GM19372 (cell line): ENCODE data around the gene UBXN10.

Experiments
- ATAC-seq: cut with Tn5 transposase; IDR thresholded peaks from one replicate; pipeline ENCODE4 v1.9.1; 2021; ENCODE audit warnings: mild to moderate bottlenecking, low read depth, moderate library complexity; ENCODE audit not compliant: unreplicated experiment

Gene UBXN10, protein sequence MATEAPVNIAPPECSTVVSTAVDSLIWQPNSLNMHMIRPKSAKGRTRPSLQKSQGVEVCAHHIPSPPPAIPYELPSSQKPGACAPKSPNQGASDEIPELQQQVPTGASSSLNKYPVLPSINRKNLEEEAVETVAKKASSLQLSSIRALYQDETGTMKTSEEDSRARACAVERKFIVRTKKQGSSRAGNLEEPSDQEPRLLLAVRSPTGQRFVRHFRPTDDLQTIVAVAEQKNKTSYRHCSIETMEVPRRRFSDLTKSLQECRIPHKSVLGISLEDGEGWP

DNA sequence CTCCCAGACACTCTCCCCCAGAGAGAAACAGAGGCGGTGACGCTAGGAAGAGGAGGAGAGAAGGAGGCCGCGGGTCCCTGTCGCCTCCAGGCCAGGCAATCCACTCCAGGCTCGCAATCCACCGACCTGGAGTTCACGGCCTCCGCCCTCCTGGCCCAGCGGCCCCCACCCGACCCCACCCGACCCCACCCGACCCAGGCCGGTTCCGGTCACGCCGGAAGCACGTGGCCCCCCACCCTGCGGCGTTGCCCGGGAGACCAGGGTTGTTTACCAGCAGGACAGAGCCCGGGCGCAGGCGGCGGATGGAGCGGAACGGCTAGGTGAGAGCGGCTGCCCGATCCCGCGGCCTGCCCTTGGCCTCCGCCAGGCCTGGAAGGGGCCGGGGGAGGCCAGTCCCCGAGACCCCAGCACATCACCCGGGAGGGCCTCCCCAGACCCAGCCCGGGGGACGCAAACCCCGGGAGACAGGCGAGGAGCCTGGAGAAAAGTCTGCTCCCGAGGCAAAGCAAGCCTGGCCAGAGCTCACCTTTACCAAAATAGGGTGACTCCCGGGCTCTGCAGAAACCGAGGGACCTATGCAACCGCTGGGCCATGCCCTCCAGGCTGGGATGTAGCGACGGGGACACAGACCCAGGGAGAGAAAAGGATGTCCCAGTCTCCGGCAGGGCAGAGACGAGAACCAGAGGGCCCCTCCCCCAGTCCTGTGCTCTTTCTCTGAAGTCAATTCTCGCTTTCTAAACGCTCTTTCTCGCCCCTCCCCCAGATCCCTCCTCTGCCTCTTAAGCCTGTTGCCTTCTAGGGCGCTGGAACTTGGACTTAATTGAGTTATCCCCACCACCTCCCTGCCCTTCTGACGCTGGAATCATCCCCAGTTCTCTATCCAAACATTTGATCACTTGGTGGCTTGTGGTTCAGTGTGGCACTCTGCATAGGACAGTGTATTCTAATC is at the start of gene UBXN10, which contains the start of gene PLA2G2C:
TSS of gene UBXN10 (plus strand) at position 263 of the 949 bp plus-strand sequence. CDS start 4,466 bp downstream, outside the sequence.
TSS of gene PLA2G2C (minus strand) at position 685 of the 949 bp plus-strand sequence. CDS start 9,155 bp downstream, outside the sequence.
- ATAC-seq = no peak

DNA sequence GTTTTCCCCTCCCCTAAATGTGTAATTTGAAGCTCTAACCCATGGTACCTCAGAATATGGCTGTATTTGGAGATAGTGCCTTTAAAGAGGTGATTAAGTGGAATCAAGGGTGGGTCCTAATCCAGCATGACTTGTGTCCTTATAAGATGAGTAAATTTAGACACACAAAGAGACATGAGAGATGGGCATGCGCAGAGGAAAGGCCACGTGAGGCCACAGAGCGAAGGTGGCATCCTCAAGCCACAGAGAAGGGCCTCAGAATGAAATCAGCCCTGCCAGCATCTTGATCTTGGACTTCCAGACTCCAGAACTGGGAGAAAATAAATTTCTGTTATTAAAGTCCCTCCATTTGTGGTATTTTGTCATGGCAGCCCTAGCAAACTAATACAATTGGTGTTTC is 49.6 kb upstream of the UBXN10 start:
- no peak for ATAC-seq

DNA sequence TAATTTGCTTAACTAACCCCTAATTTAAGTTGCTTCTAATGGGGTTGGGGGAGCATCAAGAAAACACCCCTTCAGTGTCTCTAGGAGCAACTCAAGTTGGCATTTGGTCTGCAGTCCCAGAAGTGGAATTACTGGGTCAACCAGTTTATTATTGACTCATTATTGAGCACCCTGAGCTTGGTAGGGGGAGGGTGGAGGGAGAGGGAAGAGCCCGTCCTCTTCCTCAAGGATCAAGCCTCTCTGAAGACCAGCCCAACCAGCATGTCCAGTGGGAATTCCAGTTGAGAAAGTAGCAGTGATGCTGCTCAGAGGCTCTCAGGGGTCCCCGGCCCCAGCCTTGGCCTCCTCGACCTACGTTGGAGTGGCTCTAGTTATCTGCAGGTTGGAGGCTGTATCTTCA is 48.8 kb upstream of the UBXN10 start:
- ATAC-seq = no peak

DNA sequence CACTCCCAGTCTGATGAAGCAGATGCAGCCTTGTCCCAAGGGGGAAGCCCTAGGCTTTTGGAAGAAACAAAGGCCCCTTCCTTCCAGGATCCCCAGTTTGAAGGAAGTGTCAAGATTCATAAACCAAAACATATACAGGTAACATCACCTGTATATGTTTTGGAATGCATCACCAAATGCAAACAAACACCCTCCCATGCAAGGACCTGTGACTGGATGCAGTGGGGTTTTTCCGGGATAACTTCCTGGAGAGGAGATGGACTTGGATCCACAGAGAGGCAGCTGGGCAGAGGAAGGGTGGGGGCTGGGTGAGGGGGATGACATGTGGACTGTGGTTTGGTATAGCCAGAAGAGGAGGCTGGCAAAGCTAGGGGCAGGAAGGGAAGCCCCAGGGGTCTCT is 48.3 kb upstream of the UBXN10 start:
- ATAC-seq = no peak

DNA sequence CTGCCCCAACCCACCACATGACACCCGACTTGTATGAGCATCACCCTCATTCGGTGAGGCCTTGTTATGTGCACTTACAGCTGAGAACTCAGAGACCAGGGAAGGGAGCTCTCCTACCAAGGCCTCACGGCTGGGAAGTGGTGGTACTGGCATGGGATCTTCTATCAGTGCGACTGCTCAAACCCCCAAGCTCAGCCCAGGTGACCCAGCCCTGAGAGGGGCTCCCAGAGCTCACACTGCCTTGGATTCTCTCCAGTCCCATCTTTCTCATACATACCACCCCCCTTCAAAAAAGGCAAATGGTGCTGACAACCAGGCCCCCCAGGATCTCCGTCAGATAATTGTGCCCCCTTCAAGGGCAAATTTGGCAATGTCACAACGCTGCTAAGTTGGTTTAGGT is 47.5 kb upstream of the UBXN10 start:
- no peak for ATAC-seq

DNA sequence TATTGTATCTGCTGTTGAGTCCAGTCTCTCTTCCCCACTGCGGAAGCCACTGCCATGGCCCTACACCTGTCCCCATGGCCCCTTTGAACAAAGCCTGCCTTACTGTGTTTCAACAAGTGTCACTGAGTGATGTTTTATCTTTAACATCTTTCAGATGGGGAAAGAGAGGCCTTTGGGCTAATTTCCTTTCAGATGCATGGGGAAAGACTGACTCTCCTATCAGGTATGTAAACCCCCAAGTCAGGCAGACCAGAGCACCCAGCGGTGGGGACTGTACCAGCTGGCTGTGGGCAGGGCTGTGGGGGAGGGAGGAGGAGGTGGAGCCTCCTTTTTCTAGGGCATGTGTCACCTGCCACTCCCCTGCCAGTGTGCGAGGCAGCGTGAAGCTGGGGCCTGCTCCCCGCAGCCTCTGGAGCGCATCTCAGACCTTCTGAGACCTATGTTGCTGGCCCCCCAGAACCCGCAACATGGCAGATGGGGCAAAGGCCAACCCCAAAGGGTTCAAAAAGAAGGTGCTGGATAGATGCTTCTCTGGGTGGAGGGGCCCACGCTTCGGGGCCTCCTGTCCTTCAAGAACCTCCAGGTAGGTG is 46.8 kb upstream of the UBXN10 start, which contains the start of gene PLA2G2F:
TSS of gene PLA2G2F (plus strand) at position 363 of the 590 bp plus-strand sequence. CDS start at position 468, 105 bp downstream.
- ATAC-seq = no peak

DNA sequence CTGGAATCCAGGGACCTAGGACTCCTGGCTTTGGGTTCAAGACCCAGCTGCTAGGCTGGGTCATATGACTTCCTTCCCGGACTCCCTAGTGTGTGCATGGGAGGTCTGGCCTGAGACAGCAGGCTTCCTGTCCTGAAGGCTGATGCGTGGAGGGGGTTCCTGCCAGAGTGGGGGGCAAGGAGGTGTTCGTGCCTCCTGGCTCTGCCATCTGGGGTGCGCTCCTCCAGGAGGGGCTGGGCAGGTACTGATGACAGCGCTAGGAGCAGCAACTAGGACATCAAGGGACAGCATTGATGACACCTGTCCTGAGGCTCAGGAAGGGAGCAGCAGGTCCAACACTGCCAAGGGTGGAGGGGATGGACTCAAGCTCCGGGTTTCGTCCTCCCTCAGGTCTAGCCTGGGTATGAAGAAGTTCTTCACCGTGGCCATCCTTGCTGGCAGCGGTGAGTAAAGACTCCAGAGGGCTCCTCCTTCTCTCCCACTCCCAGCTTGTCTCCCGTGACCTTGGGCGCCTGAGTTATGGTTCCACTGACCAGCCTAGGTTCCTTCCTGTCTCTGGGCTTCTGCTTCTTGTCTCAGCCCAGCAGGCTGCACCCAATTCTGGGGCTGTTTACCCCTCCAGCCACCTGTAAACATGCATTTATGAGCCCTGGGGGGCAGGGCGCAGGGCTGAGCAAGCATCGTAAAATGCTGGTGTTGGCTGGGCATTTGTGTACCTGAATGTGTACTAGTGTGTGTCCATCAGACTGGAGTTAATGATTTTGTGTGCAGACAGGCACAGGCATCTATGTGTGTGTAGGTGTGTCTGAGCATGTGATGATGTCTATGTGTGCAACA is 45.9 kb upstream of the UBXN10 start:
- no peak for ATAC-seq

DNA sequence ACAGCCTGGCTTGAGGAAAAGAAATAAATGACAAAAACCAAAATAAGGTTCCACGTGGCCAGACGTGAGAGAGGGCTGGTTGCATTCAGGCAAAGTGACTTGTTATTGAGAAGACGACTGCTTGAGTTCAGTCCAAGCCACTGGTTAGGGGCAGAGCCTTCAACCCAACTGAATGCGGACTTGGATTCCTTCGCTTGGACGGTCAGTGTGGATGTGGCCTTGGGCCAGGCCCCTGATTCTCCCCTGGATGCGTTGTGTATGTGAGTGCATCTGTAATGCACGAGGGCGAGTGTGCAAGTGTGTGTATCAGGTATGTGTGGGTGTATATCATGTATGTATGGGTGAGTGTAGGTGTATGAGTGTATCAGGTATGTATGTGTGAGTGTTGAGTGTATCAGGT is 44.9 kb upstream of the UBXN10 start:
- ATAC-seq = no peak

DNA sequence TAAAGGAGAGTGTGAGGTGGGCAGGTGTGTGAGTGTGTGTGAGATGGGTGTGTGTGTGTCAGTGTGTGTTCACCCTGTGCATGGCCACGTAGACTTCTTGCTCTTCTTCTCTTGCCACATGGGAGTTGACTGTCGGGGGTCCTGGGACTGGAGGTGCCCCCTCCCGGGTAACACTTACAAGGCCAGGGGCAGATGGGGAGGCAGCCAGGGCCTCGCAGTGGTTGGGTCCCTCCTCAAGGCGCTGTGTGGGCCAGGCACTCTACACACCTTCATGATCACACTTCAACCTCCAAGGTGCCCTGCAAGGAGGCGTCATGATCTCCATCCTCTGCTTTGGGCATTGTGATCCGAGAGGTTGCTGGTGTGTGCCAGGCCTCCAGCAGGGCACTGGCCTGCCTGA is 44.4 kb upstream of the UBXN10 start:
- no peak for ATAC-seq

DNA sequence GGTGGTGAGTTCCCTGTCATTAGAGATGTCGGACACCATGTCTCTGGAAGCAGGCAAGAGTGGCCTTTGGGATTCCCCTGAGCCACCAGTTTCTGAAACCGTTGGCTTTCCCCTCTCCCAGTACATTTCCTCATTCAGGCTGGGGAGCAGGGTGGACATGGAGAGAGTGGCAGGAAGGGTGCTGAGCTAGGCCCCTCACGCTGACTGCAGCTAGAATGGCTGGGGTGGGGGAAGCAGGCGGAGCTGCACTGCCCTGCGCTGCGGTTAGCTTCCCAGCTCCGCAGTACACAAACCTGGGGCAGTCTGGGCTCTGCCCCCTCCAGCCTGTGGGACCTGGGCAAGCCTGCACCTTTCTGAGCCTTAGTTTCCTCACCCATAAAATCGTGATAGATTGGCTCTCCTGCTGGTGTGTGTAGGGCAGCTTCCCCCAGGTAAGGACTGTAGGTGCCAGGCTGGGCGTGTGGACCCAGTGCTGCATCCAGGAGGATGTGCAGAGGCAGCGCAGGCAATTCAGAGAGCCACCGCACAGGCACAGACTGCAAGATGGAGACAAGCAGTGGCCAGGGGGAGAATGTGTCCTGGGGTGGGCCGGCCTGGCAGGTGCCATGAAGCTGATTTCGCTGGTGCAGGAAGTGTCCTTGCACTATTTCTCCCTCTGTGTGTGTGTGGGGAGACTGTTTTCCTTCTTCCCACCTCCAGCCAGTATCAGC is 43.7 kb upstream of the UBXN10 start:
- ATAC-seq = no peak

DNA sequence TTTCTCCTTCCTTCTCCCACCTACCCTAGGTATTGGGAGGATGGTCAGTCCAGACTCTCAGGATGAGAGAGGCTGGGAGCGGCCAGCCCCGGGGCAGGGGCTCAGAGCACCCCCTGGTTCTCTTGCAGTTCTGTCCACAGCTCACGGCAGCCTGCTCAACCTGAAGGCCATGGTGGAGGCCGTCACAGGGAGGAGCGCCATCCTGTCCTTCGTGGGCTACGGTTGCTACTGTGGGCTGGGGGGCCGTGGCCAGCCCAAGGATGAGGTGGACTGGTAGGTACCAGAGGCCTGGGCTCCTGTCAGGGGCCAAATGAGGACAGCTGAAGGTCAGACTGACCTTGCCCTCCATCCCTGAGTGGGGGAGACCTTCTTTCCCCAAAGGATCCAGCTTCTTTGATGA is 42.6 kb upstream of the UBXN10 start:
- no peak for ATAC-seq

DNA sequence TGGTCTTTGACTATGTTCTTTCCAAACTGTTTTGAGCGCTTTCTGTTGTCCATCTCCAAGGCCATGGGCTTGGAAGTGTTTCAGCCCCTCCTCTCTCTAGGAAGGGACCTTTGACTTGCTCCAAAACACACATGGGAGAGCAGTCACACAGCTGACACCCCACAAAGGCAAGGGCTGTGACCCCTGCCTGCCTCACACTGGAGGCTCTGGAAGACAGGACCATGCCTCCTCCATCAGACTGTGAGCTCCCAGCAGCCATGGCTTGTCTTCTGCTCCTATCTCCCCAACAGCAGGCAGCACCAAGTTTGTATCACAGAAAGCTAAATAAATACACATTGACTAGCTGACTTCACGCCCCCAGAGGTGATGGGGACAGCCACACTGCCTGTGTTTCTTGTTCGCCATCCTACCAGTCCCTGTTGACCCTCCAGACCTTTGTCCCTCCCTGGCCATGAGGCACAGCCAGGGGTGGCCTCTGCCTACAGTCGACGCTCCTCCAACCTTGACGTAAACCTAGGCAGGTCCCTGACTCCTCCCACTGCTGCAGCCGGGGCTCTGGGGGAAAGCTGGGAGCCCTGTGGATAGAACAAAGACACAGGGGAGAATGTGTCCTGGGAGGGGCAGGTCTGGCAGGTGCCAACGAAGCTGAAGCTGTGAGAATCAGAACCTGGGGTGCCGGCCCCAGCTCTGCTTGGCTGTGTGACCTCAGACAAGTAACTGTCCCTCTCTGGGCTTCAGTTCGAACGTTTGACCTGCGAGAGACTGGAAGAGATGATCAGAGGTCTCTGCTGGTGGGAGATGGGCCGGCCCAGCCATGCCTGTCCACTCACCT is 41.9 kb upstream of the UBXN10 start:
- no peak for ATAC-seq

DNA sequence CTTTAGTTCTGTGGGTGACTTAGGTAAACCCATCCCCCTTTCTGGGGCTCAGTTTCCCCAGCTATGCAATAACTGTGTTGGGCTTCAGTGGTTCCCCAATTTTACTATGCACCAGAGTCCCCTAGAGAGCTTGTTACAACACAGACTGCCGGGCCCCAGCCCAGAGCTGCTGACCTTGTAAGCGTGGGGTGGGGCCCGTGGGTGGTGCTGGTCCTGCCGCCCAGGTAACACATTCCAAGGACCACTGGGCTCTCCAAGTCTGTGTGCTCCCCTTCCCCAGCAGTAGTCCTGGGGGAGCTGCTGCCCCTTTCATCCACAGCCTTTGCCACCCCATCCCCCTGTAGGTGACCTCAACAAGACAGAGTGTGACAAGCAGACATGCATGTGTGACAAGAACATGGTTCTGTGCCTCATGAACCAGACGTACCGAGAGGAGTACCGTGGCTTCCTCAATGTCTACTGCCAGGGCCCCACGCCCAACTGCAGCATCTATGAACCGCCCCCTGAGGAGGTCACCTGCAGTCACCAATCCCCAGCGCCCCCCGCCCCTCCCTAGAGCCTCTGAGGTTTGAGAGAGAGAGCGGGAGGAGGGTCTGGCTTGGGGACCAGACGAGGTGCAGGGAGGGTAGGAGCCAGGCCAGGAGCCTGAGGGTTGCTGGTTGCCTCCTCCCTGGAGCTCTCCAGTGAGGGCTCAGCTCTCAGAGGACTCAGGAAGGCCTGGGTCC is 37.9 kb upstream of the UBXN10 start:
- no peak for ATAC-seq

DNA sequence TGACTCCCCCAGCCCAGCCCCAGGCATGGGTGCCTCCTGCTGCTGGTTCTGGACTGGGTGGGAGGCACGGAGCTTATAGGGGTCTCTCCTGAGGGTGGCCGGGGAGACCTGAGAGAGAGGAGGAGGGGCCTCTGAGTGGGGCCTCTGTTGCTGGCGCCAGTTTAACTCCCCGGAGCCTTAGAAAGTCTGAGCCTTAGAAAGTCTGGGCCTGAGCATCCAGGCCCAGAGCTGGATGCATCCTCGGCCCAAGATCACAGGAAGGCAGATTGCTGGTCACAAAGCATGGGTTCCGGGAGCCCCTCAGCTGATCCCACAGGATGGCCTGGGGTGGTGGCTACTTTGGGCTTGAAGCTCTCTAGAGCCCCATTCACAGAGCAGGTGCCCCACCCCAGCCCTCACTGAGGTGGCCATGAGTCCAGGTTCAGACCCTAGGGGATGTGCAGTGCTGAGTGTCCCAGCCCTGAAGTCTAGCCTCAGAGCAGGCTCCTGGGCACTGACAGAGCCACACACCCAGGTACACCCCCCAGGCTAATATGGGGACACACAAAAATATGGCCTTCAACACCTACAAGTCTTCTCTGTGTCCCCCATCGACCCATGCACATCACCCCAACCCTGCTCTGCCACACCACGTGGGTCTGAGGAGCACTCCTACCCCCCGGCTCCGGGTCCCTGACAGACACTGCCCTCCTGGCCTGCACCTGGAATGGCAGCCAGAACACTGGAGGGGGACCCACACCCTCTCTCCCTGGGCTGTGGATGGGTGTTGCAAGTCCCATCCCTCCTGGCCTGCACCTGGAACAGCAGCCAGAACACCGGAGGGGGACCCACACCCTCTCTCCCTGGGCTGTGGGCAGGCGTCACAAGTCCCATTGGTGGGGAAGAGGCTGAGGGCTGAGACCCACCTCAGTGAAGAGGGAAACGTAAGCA is 37.1 kb upstream of the UBXN10 start:
- ATAC-seq = no peak

DNA sequence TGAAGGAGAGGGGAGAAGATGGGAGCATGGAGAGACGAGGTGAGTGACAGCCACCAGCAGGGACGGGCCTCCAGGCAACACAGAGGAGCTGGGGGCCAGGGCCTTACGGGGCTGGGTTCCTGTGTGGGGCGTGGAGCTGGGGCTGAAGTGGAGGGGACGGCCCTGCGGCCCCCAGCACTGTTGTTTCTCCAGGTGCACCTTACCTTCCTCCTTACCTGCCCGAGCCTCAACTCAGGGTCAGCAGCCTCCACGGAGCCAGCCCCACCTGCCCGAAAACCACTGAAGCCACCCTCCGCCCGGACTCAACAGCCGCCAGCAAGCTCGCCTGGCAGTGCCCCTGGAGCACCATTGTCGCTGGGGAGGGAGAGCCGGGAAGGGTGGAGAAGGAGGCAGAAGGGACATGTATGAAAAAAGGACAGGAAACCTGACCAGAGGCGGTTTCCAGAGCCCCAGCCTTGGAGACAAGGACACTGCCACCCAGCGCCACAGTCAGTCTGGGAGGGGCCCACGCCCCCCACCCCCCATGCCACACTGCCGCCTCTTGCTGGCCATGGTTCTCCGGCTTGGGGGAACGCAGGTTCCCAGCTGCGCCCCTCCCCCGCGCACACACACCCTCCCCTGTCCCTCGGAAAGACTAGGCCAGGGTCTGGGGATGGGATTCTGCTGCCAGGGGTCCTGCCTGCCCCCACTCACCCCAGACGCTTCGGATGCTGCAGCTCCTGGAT is 36.1 kb upstream of the UBXN10 start:
- ATAC-seq = no peak

DNA sequence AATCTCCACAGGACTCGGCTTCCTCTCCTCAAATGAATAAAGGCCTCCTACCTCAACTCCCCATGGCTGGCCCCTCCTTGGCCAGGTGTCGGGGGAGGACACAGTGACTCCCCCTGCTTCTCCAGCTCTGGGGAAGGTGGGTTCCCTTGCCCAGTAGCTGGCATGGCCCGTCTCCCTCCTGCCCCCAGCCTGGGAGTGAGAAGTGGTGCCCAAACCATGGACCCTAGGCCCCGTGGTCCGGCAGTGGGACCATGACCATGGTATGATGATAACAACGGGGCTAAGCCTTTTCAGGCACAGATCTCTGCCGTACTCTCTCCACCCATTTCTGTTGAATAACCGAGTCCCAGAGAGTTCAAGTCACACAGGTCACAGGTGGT is 35.6 kb upstream of the UBXN10 start:
- ATAC-seq = no peak
